Upper lobe of left lung (tissue), 4 donors: ENCODE results near the gene AHNAK.

Experiments
- EP300 ChIP-seq, 4 donors: sonication (generic); formaldehyde crosslinking; IDR thresholded peaks; one replicate each; pipeline ENCODE4 v1.5.1; 2017; ENCODE audit warnings: antibody characterized with exemption in 4 of 4, control low read depth in 2 of 4
- POLR2A ChIP-seq, 4 donors: fragments of 450-650 bp; IDR thresholded peaks; one replicate each; pipeline ENCODE4 v1.5.1; 2016 to 2017; ENCODE audit warnings: antibody characterized with exemption in 4 of 4, mild to moderate bottlenecking in 2 of 4
- POLR2AphosphoS5 ChIP-seq, 2 donors: sonication (generic); formaldehyde crosslinking; IDR thresholded peaks; one replicate each; pipeline ENCODE4 v1.5.1; 2017; ENCODE audit warnings: antibody characterized with exemption in 2 of 2

- TF ChIP-seq EP300 (IDR thresholded peaks at IDR 0.05) (no peak), POLR2AphosphoS5 (IDR thresholded peaks at IDR 0.05) (no peak), POLR2A (IDR thresholded peaks at IDR 0.05) (no peak)
Observed at GRCh38 chr11:62554387-62555167, 8.0 kb upstream of the AHNAK start.
